Measurements from ENCODE around the gene TUBB1.

The TUBB1 gene

DNA sequence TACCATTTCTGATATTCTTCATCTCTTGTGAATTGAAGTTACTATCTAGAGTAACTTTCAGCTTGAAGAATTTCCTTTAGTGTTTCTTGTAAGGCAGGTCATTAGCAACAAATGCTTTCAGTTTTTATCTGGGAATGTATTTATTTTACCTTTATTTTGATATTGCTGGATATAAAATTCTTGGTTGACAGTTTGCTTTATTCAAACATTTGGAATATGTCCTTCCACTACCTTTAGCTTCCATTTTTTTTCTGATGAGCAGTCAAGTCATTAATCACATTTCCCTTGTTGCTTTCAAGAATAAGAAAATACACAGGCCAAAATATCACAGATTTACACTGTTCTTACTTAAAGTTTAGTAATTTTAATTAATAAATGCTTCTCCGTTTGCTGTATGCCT is 43.9 kb upstream of the TUBB1 start:
- Histone ChIP-seq H3K4me3 (no peak overlapping the region), H3K27me3 (no peaks in the 10 kb centered on the region), H3K36me3 (no peaks in the 10 kb centered on the region), H3K4me1 (peaks cover 0 to under 1% (median 0%) of the 10 kb centered on the region in 4 donors), H3K27ac (no peak overlapping the region), H3K9me3 (peaks cover 0 to 16% (median 0%) of the 10 kb centered on the region in 3 donors)
- TF ChIP-seq, protein P1, sequence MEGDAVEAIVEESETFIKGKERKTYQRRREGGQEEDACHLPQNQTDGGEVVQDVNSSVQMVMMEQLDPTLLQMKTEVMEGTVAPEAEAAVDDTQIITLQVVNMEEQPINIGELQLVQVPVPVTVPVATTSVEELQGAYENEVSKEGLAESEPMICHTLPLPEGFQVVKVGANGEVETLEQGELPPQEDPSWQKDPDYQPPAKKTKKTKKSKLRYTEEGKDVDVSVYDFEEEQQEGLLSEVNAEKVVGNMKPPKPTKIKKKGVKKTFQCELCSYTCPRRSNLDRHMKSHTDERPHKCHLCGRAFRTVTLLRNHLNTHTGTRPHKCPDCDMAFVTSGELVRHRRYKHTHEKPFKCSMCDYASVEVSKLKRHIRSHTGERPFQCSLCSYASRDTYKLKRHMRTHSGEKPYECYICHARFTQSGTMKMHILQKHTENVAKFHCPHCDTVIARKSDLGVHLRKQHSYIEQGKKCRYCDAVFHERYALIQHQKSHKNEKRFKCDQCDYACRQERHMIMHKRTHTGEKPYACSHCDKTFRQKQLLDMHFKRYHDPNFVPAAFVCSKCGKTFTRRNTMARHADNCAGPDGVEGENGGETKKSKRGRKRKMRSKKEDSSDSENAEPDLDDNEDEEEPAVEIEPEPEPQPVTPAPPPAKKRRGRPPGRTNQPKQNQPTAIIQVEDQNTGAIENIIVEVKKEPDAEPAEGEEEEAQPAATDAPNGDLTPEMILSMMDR (IDR thresholded peaks at IDR 0.05) = no peak
- DNase-seq = no peak
- intact Hi-C loops (cut with DNase I; ENCODE audit: low total_unique reads) = loop anchor here (5.0 kb wide), 1 partner anchor 63 kb away; no protein-coding TSS in a partner anchor

DNA sequence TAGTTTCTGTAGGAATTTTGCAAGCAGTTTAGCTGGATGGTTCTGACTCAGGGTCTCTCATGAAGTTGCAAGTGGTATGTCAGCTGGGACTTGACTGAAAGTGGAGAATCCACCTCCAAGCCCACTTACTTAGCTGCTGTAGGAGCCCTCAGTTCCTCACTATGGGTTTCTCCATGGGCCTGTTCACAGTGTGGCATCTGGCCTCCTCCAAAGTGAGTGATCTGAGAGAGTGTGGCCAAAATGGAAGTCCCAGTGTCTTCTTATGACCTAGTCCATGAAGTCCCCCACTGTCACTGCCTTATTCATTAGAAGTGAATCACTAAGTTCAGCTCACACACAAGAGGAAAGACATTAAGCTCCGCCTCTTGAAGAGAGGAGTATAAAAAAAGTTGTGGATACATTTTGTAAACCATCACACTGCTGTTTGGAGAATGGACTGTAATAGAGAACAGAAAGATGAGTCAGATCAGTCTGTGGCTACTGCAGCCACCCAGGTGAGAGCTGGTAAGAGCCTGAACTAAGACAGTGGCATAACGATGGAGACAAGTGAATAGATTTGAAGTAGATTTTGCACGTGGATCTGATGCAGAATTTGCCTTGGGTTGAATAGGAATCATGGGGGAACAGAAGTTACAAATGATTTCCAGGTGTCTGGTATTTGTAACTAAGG is 43.0 kb upstream of the TUBB1 start:
- intact Hi-C loops (cut with DNase I; ENCODE audit: low total_unique reads) = loop anchor here (5.0 kb wide), 1 partner anchor 64 kb away; no protein-coding TSS in a partner anchor
- H3K4me3 ChIP-seq = no peak overlapping the region
- no peaks in the 10 kb centered on the region for H3K36me3 ChIP-seq
- DNase-seq = no peak
- no peaks in the 10 kb centered on the region for H3K27me3 ChIP-seq
- H3K27ac ChIP-seq = no peak overlapping the region
- TF ChIP-seq, protein P1 (IDR thresholded peaks at IDR 0.05) = no peak
- H3K9me3 ChIP-seq = peaks cover 0 to 16% (median 0%) of the 10 kb centered on the region in 3 donors
- peaks cover 0 to 5% (median 0%) of the 10 kb centered on the region in 4 donors for H3K4me1 ChIP-seq

- intact Hi-C loops (cut with DNase I; ENCODE audit: low total_unique reads) = loop anchor here (5.0 kb wide), 1 partner anchor 66 kb away; no protein-coding TSS in a partner anchor
- Histone ChIP-seq H3K36me3 (no peaks in the 10 kb centered on the region), H3K27me3 (no peaks in the 10 kb centered on the region), H3K4me3 (no peak overlapping the region), H3K27ac (no peak overlapping the region), H3K9me3 (peaks cover 0 to 16% (median 0%) of the 10 kb centered on the region in 3 donors), H3K4me1 (peaks cover 0 to 19% (median 16%) of the 10 kb centered on the region in 4 donors)
- TF ChIP-seq, protein P1 (IDR thresholded peaks at IDR 0.05) = no peak
- DNase-seq = no peak
These were observed 40.7 kb upstream of the TUBB1 start for GRCh38 chr20:58978351-58979190.

DNA sequence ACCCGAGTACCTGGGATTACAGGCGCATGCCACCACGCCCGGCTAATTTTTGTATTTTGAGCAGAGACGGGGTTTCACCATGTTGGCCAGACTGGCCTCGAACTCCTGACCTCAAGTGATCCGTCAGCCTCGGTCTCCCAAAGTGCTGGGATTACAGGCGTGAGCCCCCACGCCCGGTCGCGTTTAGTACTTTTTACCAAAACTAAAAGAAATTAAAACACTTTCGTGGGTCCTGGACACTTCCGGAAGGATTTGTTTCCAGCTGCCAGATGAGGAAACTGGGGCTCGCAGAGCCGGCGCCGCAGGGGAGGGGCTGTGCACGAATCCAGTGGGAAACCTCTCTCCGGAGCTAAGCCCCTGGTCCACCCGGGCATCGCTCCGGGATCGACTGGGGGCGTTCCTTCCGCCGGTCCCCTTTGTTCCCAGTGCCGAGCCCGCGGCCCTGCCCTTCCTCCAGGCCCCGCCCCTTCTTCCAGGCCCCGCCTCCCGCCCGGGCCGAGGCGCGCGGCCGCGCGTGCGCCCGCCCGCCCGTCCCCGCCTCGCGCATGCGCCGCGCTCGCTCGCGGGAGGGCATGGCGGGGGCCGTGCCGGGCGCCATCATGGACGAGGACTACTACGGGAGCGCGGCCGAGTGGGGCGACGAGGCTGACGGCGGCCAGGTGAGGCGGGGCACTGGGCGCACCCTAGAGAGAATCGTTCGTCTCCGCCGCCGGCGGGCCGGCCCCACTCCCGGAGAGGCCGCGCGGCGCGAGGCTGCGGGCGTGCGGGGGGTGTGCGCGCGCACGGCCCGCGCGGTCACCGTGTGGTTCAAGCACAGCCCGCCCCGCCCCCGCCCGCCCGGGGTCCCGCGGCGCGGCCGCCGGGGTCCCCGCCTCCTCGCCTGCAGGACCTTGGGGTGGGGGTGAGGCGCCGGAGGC is 38.3 kb upstream of the TUBB1 start, which contains the start of gene NELFCD:
TSS of gene NELFCD (plus strand) at position 546 of the 917 bp plus-strand sequence. CDS start at position 600, 54 bp downstream.
- peak within 1 kb of the TSS; percentile 85 for H3K27ac ChIP-seq
- no peaks in the 10 kb centered on the region for H3K27me3 ChIP-seq
- intact Hi-C loops (cut with DNase I; ENCODE audit: low total_unique reads) = loop anchor here (5.0 kb wide), 2 partner anchors 51 to 94 kb away; partner anchors contain the start of gene ATP5F1E
- TF ChIP-seq, protein P1 (IDR thresholded peaks at IDR 0.05) = no peak
- peaks cover 0 to under 1% (median under 1%) of the 10 kb centered on the region in 3 donors for H3K36me3 ChIP-seq
- H3K4me3 ChIP-seq = peak within 1 kb of the TSS; percentile 62 to 66
- H3K4me1 ChIP-seq = peaks cover 0 to 38% (median 27%) of the 10 kb centered on the region in 4 donors
- DNase-seq = peak; percentile 78 to 91
- peaks cover 0 to 3% (median 0%) of the 10 kb centered on the region in 3 donors for H3K9me3 ChIP-seq

All from tibial artery (tissue), 4 donors.